ENCODE results near the gene STAT6.
A peak's percentile ranks its signal among the peaks of the same experiment; 100 is the strongest.

STAT6 gene

GRCh38 chr12:57051011-57051410 lies 60.2 kb downstream of the STAT6 start:
- Histone ChIP-seq H3K36me3 (ENCODE audit: low read depth) (peaks cover 8% of the 10 kb centered on the region; the same call in 1 of the 2 replicates), H3K4me3 (ENCODE audit: severe bottlenecking) (no peak overlapping the region), H3K27me3 (ENCODE audit: insufficient read depth, poor library complexity, severe bottlenecking) (no peaks in the 10 kb centered on the region), H3K4me1 (ENCODE audit: insufficient read depth, poor library complexity, severe bottlenecking) (no peaks in the 10 kb centered on the region), H3K9me3 (ENCODE audit: severe bottlenecking) (no peaks in the 10 kb centered on the region), H3K27ac (ENCODE audit: poor library complexity, severe bottlenecking) (no peak overlapping the region)
- no peak for DNase-seq (ENCODE audit: low spot score)
- TF ChIP-seq, protein P1, sequence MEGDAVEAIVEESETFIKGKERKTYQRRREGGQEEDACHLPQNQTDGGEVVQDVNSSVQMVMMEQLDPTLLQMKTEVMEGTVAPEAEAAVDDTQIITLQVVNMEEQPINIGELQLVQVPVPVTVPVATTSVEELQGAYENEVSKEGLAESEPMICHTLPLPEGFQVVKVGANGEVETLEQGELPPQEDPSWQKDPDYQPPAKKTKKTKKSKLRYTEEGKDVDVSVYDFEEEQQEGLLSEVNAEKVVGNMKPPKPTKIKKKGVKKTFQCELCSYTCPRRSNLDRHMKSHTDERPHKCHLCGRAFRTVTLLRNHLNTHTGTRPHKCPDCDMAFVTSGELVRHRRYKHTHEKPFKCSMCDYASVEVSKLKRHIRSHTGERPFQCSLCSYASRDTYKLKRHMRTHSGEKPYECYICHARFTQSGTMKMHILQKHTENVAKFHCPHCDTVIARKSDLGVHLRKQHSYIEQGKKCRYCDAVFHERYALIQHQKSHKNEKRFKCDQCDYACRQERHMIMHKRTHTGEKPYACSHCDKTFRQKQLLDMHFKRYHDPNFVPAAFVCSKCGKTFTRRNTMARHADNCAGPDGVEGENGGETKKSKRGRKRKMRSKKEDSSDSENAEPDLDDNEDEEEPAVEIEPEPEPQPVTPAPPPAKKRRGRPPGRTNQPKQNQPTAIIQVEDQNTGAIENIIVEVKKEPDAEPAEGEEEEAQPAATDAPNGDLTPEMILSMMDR (IDR thresholded peaks at IDR 0.05; ENCODE audit: poor library complexity, severe bottlenecking), result no peak
- ATAC-seq (ENCODE audit: low read depth), result no peak

DNA sequence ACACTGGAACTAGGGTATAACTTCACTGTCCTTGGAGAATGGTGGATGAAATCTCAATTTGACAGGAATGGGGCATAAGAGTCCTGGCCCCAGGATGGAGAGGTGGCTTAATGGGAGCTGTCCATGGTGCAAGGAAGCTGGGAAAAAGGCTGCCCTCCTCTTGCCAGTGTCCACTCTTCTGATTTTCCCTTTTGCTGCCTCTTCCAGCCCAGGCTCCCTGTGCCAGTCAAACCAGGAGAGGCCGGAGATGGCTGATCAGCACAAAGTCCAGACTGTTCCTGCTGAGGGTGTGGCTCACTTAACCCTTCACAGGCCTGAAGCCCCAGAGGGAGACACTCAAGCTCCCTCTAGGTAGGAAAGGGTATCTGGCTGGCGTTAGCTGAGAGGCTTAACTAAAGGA lies 61.3 kb downstream of the STAT6 start, which contains the start of gene MYO1A:
MYO1A (minus strand) TSS at position 240 of the 400 bp plus-strand sequence. CDS start 1,806 bp downstream, outside the sequence.
- no peak within 1 kb of the TSS for H3K27ac ChIP-seq (ENCODE audit: poor library complexity, severe bottlenecking)
- ATAC-seq (ENCODE audit: low read depth), result peak; percentile 47
- no peaks in the 10 kb centered on the region for H3K27me3 ChIP-seq (ENCODE audit: insufficient read depth, poor library complexity, severe bottlenecking)
- no peak for DNase-seq (ENCODE audit: low spot score)
- H3K4me3 ChIP-seq (ENCODE audit: severe bottlenecking), result no peak within 1 kb of the TSS
- H3K9me3 ChIP-seq (ENCODE audit: severe bottlenecking), result no peaks in the 10 kb centered on the region
- TF ChIP-seq, protein P1 (IDR thresholded peaks at IDR 0.05; ENCODE audit: poor library complexity, severe bottlenecking), result no peak
- no peaks in the 10 kb centered on the region for H3K4me1 ChIP-seq (ENCODE audit: insufficient read depth, poor library complexity, severe bottlenecking)
- H3K36me3 ChIP-seq (ENCODE audit: low read depth), result no peaks in the 10 kb centered on the region

DNA sequence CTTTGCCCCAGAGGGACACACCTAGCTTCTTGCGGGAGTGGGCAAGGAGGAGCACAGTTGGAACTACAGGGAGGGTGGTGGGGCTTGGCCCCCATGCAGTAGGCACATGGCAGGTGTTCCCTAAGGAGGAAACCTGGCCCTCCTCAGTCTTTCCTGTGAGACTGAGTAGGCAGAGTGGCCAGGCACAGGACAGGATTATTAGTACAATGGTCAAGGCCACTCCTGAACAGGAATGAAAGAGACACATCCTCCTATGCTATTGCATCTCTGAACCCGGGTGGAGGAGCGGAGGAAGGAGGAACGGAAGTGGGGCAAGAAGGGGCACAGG lies 62.1 kb downstream of the STAT6 start:
- H3K4me3 ChIP-seq (ENCODE audit: severe bottlenecking), result no peak overlapping the region
- ATAC-seq (ENCODE audit: low read depth) (no peak), DNase-seq (ENCODE audit: low spot score) (no peak)
- H3K27ac ChIP-seq (ENCODE audit: poor library complexity, severe bottlenecking), result no peak overlapping the region
- TF ChIP-seq, protein P1 (IDR thresholded peaks at IDR 0.05; ENCODE audit: poor library complexity, severe bottlenecking), result no peak
- H3K36me3 ChIP-seq (ENCODE audit: low read depth), result no peaks in the 10 kb centered on the region
- H3K27me3 ChIP-seq (ENCODE audit: insufficient read depth, poor library complexity, severe bottlenecking), result no peaks in the 10 kb centered on the region
- no peaks in the 10 kb centered on the region for H3K4me1 ChIP-seq (ENCODE audit: insufficient read depth, poor library complexity, severe bottlenecking)
- H3K9me3 ChIP-seq (ENCODE audit: severe bottlenecking), result no peaks in the 10 kb centered on the region

GRCh38 chr12:57048423-57049118 lies 62.6 kb downstream of the STAT6 start:
- DNase-seq (ENCODE audit: low spot score) (no peak), ATAC-seq (ENCODE audit: low read depth) (no peak)
- TF ChIP-seq, protein P1 (IDR thresholded peaks at IDR 0.05; ENCODE audit: poor library complexity, severe bottlenecking), result no peak
- Histone ChIP-seq H3K36me3 (ENCODE audit: low read depth) (no peaks in the 10 kb centered on the region), H3K4me3 (ENCODE audit: severe bottlenecking) (no peak overlapping the region), H3K27ac (ENCODE audit: poor library complexity, severe bottlenecking) (no peak overlapping the region), H3K9me3 (ENCODE audit: severe bottlenecking) (no peaks in the 10 kb centered on the region), H3K4me1 (ENCODE audit: insufficient read depth, poor library complexity, severe bottlenecking) (no peaks in the 10 kb centered on the region), H3K27me3 (ENCODE audit: insufficient read depth, poor library complexity, severe bottlenecking) (no peaks in the 10 kb centered on the region)

DNA sequence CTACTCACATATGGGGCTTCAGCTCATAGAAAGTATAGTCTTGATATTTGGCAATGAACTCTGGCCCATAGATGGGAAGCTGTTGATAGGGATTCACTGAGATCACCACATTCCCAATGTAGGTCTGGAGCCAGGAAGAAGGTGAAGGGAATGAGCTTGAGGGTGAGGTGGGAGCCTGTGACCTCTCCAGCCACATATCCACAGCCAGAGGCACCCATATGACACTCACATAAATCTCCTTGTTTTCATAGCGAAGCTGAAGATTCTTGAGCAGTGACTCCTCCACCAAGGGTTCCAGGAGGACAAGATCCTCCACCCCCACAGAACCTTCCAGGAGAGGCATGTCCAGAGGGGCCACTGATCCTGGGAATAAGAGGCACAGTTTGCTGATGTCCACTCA lies 63.2 kb downstream of the STAT6 start:
- H3K4me1 ChIP-seq (ENCODE audit: insufficient read depth, poor library complexity, severe bottlenecking), result no peaks in the 10 kb centered on the region
- ATAC-seq (ENCODE audit: low read depth), result no peak
- H3K27ac ChIP-seq (ENCODE audit: poor library complexity, severe bottlenecking), result no peak overlapping the region

More for the DNA sequence above, 63.2 kb downstream of the STAT6 start:
- DNase-seq (ENCODE audit: low spot score), result no peak
- H3K4me3 ChIP-seq (ENCODE audit: severe bottlenecking), result no peak overlapping the region
- TF ChIP-seq, protein P1 (IDR thresholded peaks at IDR 0.05; ENCODE audit: poor library complexity, severe bottlenecking), result no peak
- no peaks in the 10 kb centered on the region for H3K27me3 ChIP-seq (ENCODE audit: insufficient read depth, poor library complexity, severe bottlenecking)
- no peaks in the 10 kb centered on the region for H3K9me3 ChIP-seq (ENCODE audit: severe bottlenecking)
- no peaks in the 10 kb centered on the region for H3K36me3 ChIP-seq (ENCODE audit: low read depth)

All from RWPE2 (cell line).